Common myeloid progenitor, CD34-positive (primary cell): Measurements from ENCODE around the gene WDR81.

Experiments used
- CTCF ChIA-PET: fragments of 350-600 bp; sonication (Branson Sonifier 250); formaldehyde crosslinking; loops from one replicate; lab custom pipeline; 2021; ENCODE audit warnings: antibody characterized with exemption; lab: Charles Lee
- POLR2A ChIA-PET: fragments of 350-600 bp; sonication (Branson Sonifier 250); formaldehyde crosslinking; loops from one replicate; lab custom pipeline; 2021; ENCODE audit warnings: antibody characterized with exemption; lab: Charles Lee
- DNase-seq, 3 donors: peaks; one replicate each; pipeline versions ENCODE4 v3.0.0 to v3.0.0-alpha.2; 2013
- H3K27ac ChIP-seq, 2 experiments: 1 replicate in 1 of 2; 2 replicates in 1 of 2; pipeline ENCODE4 v1.7.0; 2013; ENCODE audit warnings: inconsistent platforms in 2 of 2, low read length in 2 of 2, mild to moderate bottlenecking in 2 of 2, low read depth in 1 of 2, moderate library complexity in 1 of 2; ENCODE audit not compliant: severe bottlenecking in 2 of 2, insufficient read depth in 1 of 2, poor library complexity in 1 of 2
- H3K27me3 ChIP-seq, 5 experiments: replicated peaks in 2 of 5; 1 replicate in 3 of 5; 2 replicates in 2 of 5; pipeline versions ENCODE4 v1.6.1 to v1.7.0; 2013; ENCODE audit warnings: low read length in 4 of 5, mild to moderate bottlenecking in 2 of 5, moderate library complexity in 2 of 5, inconsistent platforms in 1 of 5; ENCODE audit not compliant: insufficient read depth in 5 of 5, control insufficient read depth in 4 of 5
- H3K36me3 ChIP-seq, 4 experiments: 1 replicate in 2 of 4; 2 replicates in 2 of 4; pipeline versions ENCODE4 v1.6.1 to v1.7.0; 2013; ENCODE audit warnings: low read length in 3 of 4, control low read depth in 1 of 4, mild to moderate bottlenecking in 1 of 4; ENCODE audit not compliant: control insufficient read depth in 4 of 4, insufficient read depth in 4 of 4
- H3K4me1 ChIP-seq, 4 experiments: 1 replicate in 3 of 4; 2 replicates in 1 of 4; pipeline versions ENCODE4 v1.6.1 to v1.7.1; 2013; ENCODE audit warnings: low read length in 3 of 4, mild to moderate bottlenecking in 3 of 4, control low read depth in 1 of 4, inconsistent platforms in 1 of 4, moderate library complexity in 1 of 4; ENCODE audit not compliant: control insufficient read depth in 4 of 4, insufficient read depth in 4 of 4; ENCODE audit errors: control extremely low read depth in 1 of 4
- H3K4me3 ChIP-seq, 7 experiments: 1 replicate in 4 of 7; 2 replicates in 3 of 7; pipeline versions ENCODE4 v1.5.1 to v1.7.0; 2013; ENCODE audit warnings: mild to moderate bottlenecking in 7 of 7, low read length in 6 of 7, moderate library complexity in 6 of 7, inconsistent platforms in 2 of 7, low read depth in 2 of 7, control low read depth in 1 of 7; ENCODE audit not compliant: insufficient read depth in 4 of 7, control insufficient read depth in 1 of 7; ENCODE audit errors: extremely low read depth in 1 of 7
- H3K9me3 ChIP-seq, 5 experiments: 1 replicate in 4 of 5; 2 replicates in 1 of 5; pipeline versions ENCODE4 v1.6.1 to v1.7.1; 2013; ENCODE audit warnings: low read length in 4 of 5, mild to moderate bottlenecking in 2 of 5, inconsistent platforms in 1 of 5, low read depth in 1 of 5, moderate library complexity in 1 of 5; ENCODE audit not compliant: control insufficient read depth in 4 of 5, insufficient read depth in 2 of 5; ENCODE audit errors: control extremely low read depth in 1 of 5
- WGBS: methylation state at CpG from one replicate; pipeline ENCODE4 v1.1.5; 2013; ENCODE audit not compliant: insufficient coverage; 5-methylcytosine and 5-hydroxymethylcytosine counted together

Gene WDR81

GRCh38 chr17:1787301-1787902, 62.9 kb downstream of the WDR81 start:
- ChIA-PET CTCF (interaction anchor here (0.9 to 17.0 kb wide), 3 partner anchors 67 to 122 kb away, joined by 3 to 231 read pairs (median 9); partner anchors contain the start of gene WDR81), POLR2A (interaction anchor here (0.5 to 1.0 kb wide), 2 partner anchors 64 to 157 kb away, joined by 3 read pairs; no protein-coding TSS in a partner anchor)
- Histone ChIP-seq H3K27ac (no peak overlapping the region), H3K27me3 (no peaks in the 10 kb centered on the region), H3K4me3 (no peak overlapping the region), H3K9me3 (no peaks in the 10 kb centered on the region), H3K36me3 (peaks cover 5 to 48% (median 18%) of the 10 kb centered on the region in 4 experiments), H3K4me1 (peaks cover 5 to 24% (median 9%) of the 10 kb centered on the region in 4 experiments)
- DNase-seq, result no peak
- WGBS, result 94% methylated on average over 12 of the region's 16 CpGs
